Adipocyte (in vitro differentiated cells): ENCODE data around the gene DLGAP3.

Experiments used
- DNase-seq: peaks from one replicate; pipeline ENCODE4 v3.0.0-alpha.2; 2015; ENCODE audit warnings: low read depth
- H3K27me3 ChIP-seq: replicated peaks from 2 replicates; pipeline ENCODE4 v1.7.0; 2013; ENCODE audit warnings: mild to moderate bottlenecking, low read length, moderate library complexity; ENCODE audit not compliant: control insufficient read depth, insufficient read depth
- H3K36me3 ChIP-seq: 2 replicates; pipeline ENCODE4 v1.7.0; 2013; ENCODE audit warnings: low read length, mild to moderate bottlenecking, moderate library complexity; ENCODE audit not compliant: control insufficient read depth, insufficient read depth, severe bottlenecking
- H3K4me1 ChIP-seq: 2 replicates; pipeline ENCODE4 v1.7.0; 2013; ENCODE audit warnings: mild to moderate bottlenecking, low read length, moderate library complexity; ENCODE audit not compliant: control insufficient read depth, insufficient read depth
- H3K4me3 ChIP-seq: 2 replicates; pipeline ENCODE4 v1.7.0; 2013; ENCODE audit warnings: mild to moderate bottlenecking, low read length, moderate library complexity
- H3K9ac ChIP-seq: 2 replicates; pipeline ENCODE4 v1.7.0; 2013; ENCODE audit warnings: mild to moderate bottlenecking, low read length, moderate library complexity
- H3K9me3 ChIP-seq: 2 replicates; pipeline ENCODE4 v1.7.0; 2013; ENCODE audit warnings: mild to moderate bottlenecking, low read length, moderate library complexity; ENCODE audit not compliant: control insufficient read depth

DLGAP3 gene

DNA sequence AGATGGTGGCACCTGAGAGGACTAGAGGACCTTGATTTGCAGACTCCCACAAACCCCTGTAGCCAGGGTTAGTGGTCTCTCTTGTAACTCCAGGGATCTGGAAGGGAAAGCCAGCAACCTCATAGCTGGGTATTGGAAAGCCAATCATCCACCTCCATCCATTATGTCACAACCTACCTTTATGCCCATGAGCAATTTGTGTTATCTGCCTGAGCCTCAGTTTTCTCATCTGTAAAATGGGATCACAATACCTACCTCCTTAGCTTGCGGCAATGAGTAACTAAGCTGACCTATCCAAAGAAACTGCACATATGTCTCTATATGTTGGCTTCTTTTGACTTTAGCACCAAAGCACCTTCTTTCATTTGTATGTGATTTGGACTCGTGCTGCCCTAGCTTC, 14.5 kb downstream of the DLGAP3 start:
- Histone ChIP-seq H3K4me3 (no peak overlapping the region), H3K27me3 (peaks cover 37% of the 10 kb centered on the region), H3K9ac (no peak overlapping the region), H3K9me3 (no peaks in the 10 kb centered on the region), H3K36me3 (no peaks in the 10 kb centered on the region), H3K4me1 (no peaks in the 10 kb centered on the region)
- no peak for DNase-seq

DNA sequence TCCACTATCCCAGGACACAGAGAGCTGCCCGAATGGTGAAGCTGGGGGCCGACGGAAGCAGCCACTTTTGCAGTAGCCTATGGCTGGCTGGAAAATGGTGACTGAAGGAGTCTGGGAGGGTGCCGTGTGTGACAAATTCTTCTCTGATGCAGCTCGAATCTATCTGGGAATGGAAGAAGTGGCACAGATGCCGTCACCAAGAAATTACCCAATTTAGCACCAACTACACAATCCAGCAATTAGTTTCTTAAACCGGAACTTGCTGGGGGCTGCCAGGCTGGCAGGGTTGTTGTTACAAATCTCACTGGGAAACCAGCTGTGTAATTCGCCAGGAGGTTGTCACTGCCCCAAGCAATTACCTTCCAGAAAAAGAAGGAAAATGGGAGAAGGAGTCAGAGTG, 18.0 kb downstream of the DLGAP3 start:
- Histone ChIP-seq H3K9me3 (no peaks in the 10 kb centered on the region), H3K9ac (no peak overlapping the region), H3K36me3 (no peaks in the 10 kb centered on the region), H3K27me3 (peaks cover 34% of the 10 kb centered on the region), H3K4me1 (no peaks in the 10 kb centered on the region), H3K4me3 (no peak overlapping the region)
- DNase-seq = no peak

DNA sequence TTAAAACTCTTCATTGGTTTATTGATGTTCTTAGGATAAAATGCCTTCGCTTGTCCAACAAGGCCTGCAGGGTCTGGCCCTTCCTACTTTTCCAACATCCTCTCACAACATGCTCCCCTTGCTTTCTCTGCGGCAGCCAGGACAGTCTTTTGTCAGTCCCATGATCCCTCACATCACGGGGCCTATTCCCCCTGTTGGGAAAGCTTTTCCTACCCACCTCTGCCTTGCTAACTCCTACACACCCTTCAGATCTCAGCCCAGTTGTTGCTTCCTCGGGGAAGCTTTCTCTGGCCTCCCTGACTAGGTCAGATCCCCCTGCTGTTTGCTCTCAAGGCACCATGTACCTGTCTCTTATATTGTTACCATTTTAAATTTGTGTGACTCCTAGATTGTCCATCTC, 19.0 kb downstream of the DLGAP3 start:
- H3K9ac ChIP-seq = no peak overlapping the region
- H3K36me3 ChIP-seq = no peaks in the 10 kb centered on the region
- peaks cover 28% of the 10 kb centered on the region for H3K27me3 ChIP-seq
- H3K9me3 ChIP-seq = no peaks in the 10 kb centered on the region
- no peak for DNase-seq
- H3K4me1 ChIP-seq = no peaks in the 10 kb centered on the region
- H3K4me3 ChIP-seq = no peak overlapping the region

DNA sequence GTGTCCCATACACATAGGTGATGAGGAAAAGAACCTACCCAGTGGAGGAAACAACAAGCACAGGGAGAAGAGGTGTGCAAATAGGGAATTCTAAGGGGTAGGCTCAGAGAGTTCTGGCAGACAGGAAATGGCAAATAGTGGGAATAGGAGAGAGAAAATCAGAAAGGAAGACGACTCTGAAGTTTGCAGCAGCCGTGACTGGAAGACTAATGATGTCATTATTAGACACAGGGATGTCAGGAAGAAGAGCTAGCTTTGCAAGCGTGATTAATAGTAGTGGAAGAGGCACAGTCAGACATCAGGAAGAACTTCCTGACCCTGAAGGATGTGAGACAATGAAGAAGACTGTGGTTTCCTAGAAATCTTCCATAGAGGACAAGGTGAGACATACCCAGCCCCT, 21.1 kb downstream of the DLGAP3 start:
- Histone ChIP-seq H3K36me3 (no peaks in the 10 kb centered on the region), H3K27me3 (peaks cover 17% of the 10 kb centered on the region), H3K4me3 (no peak overlapping the region), H3K4me1 (no peaks in the 10 kb centered on the region), H3K9me3 (no peaks in the 10 kb centered on the region), H3K9ac (no peak overlapping the region)
- no peak for DNase-seq

DNA sequence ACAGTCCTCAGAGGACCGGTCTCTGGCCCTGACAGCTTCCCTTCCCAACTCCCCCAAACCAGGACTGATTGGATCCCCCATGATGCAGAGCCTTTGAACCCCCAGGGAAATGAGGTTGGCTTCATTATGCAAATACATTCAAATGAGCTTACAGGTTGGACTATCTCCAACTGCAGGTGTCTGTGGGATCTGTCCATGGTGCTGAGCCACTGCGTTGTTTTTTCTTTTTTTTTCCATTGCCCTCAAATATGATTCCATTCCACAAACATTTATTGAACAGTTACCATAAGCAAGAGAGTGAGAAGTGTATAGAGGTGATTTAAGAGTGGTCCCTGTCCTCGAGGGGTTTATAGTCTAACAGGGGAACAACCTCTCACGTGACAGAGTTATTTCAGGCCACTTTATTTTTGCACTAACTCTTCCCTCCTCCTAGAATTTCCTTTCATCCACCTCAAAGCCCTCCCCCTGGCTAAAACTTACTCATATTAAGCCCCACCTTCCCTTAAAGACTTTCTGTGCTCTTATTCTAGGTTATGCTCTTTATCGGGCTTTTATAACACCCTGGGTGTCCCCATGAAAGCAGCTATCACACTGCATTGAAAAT, 21.9 kb downstream of the DLGAP3 start:
- H3K9ac ChIP-seq = no peak overlapping the region
- H3K4me3 ChIP-seq = no peak overlapping the region
- DNase-seq = no peak
- no peaks in the 10 kb centered on the region for H3K4me1 ChIP-seq
- H3K27me3 ChIP-seq = peaks cover 20% of the 10 kb centered on the region
- no peaks in the 10 kb centered on the region for H3K36me3 ChIP-seq
- no peaks in the 10 kb centered on the region for H3K9me3 ChIP-seq

DNA sequence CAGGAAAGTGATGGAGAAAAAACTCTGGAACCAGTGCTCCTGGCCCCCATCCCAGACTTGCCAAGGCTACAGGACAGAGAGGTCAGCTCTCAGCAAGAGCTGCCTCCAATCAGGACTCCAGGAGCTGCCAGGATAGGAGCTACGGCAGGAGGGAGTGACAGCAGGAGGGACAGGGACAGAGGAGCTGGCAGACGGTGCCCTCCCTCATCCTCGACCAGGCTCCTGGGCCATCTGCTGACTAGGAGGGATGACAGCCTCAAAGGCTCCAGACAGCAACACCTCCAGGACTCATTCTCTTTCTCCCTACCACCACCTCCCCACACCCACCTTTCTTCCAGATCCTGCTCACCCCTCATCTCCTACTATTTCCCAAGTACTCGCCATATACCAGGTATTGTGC, 22.7 kb downstream of the DLGAP3 start:
- Histone ChIP-seq H3K9me3 (no peaks in the 10 kb centered on the region), H3K4me1 (no peaks in the 10 kb centered on the region), H3K9ac (no peak overlapping the region), H3K4me3 (no peak overlapping the region), H3K36me3 (no peaks in the 10 kb centered on the region), H3K27me3 (peaks cover 21% of the 10 kb centered on the region)
- DNase-seq = no peak

DNA sequence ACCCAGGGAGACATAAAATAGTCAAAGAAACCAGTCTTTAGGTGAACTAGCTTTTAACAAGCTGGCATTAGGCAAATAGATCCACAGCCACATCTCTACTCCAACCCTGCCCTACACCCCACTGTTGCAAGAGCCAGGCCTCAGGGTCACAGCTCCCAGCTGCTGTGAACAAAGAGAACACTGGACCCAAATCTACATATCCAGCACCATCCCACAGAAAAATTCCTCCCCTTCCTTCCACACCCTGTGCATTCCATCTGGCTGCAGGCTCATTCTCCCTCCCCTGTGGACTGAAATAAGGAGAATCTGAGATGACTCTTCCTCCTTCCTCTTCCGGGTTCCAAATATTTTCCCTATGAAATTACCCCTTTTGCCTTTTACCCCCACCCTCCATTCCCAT, 23.2 kb downstream of the DLGAP3 start:
- peaks cover 2% of the 10 kb centered on the region for H3K9me3 ChIP-seq
- H3K4me3 ChIP-seq = no peak overlapping the region
- no peak for DNase-seq
- H3K4me1 ChIP-seq = no peaks in the 10 kb centered on the region
- H3K9ac ChIP-seq = no peak overlapping the region
- no peaks in the 10 kb centered on the region for H3K36me3 ChIP-seq
- H3K27me3 ChIP-seq = peaks cover 27% of the 10 kb centered on the region

DNA sequence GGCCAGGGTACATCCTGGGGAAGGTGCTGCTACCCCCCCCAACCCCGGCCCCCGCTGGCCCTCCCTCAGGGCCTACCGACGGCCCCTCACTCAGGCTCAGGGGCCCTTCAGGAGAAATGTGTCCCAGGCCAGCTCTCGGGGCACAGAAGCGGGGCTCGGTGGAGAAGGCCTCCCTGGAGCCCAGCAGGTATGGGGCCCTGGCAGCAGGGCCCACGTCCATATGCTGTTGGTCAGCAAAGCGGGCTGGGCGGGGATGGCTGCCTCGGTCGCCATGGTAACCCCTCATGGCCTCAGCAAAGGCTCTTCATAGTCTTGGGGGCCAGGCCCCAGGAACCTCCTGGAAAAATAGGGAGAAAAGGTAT, 24.4 kb downstream of the DLGAP3 start:
- DNase-seq = no peak
- Histone ChIP-seq H3K27me3 (peaks cover 37% of the 10 kb centered on the region), H3K9ac (no peak overlapping the region), H3K4me3 (no peak overlapping the region), H3K36me3 (no peaks in the 10 kb centered on the region), H3K4me1 (no peaks in the 10 kb centered on the region), H3K9me3 (peaks cover 3% of the 10 kb centered on the region)

DNA sequence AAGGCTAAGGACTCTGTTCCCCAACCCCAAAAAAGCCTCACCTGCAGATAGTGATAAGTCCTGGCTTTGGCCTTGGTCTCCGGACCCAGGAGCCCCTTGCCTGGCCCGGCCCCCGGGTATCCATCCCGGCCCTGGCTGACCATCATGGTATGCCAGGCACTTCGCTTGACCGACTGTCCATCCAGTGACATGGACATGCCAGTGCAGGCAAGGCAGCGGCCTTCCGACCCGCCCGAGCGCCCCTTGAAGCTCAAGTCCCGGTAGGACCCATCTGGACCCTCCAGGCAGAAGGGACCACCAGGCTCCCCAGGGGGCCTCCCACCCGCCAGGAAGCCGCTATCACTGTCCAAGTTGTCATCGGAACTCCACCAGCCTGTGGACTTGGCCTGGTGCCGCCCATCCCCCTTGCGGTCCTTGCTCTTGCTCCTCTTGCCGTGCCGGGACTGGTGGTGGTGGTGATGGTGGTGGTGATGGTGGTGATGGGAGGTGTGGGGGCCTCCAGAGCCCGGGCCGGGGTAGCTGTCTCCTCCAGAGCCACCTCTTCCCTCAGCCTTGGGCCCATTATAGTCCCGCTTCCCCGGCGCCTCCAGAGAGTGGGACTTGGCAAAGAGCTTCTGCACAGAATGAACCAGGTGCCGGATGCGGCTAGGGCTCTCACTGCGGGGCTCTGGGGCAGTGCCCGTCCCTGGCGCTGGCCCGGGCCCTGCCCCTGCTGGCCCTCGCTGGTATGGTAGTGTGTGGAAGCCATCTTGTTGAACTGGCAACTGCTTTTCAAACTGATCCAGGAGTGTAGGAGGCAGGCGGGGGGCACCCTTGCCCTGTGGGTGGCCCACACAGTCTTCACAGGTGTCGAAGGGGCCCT, 25.0 kb downstream of the DLGAP3 start:
- no peak for DNase-seq
- no peak overlapping the region for H3K4me3 ChIP-seq
- H3K9ac ChIP-seq = no peak overlapping the region
- peaks cover 41% of the 10 kb centered on the region for H3K27me3 ChIP-seq
- H3K4me1 ChIP-seq = no peaks in the 10 kb centered on the region
- H3K36me3 ChIP-seq = no peaks in the 10 kb centered on the region
- peaks cover 3% of the 10 kb centered on the region for H3K9me3 ChIP-seq

DNA sequence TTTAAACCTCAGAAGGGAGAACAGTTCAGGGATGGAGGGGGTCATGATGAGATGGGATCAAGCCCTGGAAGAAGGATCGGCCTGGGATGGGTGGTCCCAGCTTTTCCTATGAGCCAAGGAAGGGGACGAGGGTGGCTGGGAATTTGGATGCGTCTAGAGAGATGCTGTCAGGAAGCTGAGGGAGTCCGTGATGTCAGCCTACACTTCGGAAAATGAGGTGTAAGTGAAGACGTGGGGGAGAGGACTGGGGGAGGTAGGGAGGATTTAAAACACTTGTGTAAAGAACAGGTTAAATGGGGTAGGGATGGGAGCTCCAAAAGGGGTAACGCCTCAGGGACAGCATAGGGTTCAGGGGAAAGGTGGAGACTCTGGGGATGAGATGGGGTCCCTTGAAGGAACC, 27.5 kb downstream of the DLGAP3 start:
- DNase-seq = no peak
- Histone ChIP-seq H3K9ac (no peak overlapping the region), H3K27me3 (peaks cover 41% of the 10 kb centered on the region), H3K4me1 (no peaks in the 10 kb centered on the region), H3K36me3 (no peaks in the 10 kb centered on the region), H3K4me3 (no peak overlapping the region), H3K9me3 (peaks cover 3% of the 10 kb centered on the region)

DNA sequence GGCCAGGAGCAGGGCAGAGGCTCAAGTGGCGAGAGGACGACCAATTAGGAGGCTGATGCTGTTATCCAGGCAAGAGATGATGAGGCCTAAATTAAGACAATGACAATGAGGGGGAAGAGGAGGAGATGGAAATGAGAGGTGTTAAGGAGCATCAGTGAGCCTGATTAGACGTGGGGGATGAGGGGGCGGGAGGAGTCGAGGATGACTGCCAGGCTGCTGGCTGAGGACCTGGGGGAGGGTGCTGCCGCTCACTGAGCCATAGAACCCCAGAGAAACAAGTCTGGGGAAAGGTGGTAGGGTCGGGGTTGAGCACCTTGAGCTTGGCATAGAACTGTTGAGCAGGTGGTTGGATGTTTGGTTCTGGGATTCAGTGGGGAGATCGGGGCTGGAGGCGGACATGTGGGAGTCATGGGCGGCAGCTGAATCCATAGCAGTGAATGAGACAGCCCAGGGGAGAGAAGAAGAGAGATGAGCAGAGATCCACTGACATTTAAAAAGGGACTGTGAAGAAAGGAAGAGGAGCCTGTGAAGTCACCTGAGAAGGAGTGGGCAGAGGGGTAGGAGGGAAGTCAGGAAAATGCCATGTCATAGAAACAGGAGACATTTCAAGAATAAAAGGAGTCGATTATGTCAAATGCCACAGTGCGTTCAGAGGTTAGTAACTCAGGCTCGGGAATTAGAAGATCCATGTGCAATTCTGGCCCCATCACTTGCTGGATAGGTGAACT, 28.5 kb downstream of the DLGAP3 start:
- H3K27me3 ChIP-seq = peaks cover 41% of the 10 kb centered on the region
- H3K36me3 ChIP-seq = no peaks in the 10 kb centered on the region
- no peak overlapping the region for H3K4me3 ChIP-seq
- H3K4me1 ChIP-seq = no peaks in the 10 kb centered on the region
- H3K9me3 ChIP-seq = peaks cover 3% of the 10 kb centered on the region
- no peak overlapping the region for H3K9ac ChIP-seq
- DNase-seq = no peak
